HG03571 (cell line): Measurements from ENCODE around the gene NDUFA6.
"Not testable (repeated sequence)": the region's sequence is repeated elsewhere in the genome, so short reads cannot be mapped to it uniquely, and the experiment has no call there.

Source experiments
- ATAC-seq: cut with Tn5 transposase; IDR thresholded peaks from one replicate; pipeline ENCODE4 v1.9.1; 2021; ENCODE audit not compliant: unreplicated experiment

Gene NDUFA6

DNA sequence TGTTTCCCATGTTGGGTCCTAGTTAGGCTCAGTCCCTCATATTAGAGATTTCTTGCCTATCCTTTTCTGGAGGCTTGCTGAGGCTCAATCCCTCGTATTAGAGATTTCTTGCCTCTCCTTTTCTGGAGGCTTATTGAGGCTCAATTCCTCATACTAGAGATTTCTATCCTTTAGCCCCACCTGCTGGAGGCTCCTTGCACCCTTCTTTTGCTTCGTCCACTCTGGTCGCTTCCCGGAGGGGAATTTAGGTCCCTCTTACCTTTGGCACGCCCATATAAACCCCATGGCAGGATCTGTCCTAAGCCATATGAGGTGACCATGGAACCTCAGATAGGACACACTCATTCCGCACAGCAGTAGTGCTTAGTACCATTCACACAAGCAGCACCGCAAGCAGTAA is 24.1 kb upstream of the NDUFA6 start:
- no peak for ATAC-seq

DNA sequence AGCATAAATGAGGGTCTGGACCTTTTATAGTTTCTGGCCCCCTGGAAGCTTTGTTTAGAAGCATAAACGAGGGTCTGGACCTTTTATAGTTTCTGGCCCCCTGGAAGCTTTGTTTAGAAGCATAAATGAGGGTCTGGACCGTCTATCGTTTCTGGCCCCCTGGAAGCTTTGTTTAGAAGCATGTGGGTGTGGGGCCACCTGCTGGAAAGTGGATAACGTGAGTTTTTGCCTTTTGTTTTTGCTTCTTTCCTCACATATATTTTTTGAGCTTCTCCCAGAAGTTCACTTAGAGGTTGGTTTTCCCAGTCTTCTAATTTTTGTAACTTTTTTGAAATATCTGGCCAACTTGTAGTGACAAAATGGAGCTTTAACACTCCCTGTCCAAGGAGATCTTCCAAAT is 22.2 kb upstream of the NDUFA6 start:
- not testable (repeated sequence) for ATAC-seq

DNA sequence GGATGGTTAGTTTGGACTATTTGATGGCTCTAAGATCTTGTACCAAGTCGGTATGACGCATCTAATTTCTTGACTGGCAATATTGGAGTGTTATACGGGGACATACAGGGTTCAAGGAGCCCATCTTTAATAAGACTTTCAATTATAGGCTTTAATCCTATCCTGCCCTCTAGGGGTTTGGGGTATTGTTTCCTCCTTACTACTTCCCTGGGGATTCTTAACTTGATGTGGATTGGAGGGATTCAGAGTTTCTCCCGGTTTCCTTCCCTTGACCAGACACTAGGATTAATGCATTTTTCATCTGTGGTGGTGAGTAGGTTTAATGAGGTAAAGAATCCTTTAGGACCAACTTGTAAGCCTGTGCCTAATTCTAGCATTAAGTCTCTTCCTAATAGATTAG is 21.2 kb upstream of the NDUFA6 start:
- ATAC-seq, result no peak

DNA sequence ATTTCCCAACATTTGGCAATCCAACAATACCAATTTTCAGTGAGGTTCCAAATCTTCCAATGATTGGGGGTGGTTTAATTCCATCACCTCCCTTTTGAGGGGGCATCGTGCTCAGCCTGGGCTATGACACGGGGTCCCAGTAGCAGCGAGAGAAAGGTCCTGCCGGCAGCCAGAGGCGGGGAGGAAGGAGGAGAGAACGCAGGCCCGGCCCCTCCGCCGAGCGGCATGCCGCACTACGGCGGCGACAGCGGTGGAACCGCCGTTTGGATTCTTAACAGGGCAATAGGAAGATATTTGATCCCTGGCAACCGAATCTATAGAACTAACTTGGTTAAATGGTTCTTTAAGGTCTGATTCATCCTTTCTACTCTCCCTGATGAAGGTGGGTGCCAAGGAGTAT is 18.3 kb upstream of the NDUFA6 start:
- no peak for ATAC-seq

DNA sequence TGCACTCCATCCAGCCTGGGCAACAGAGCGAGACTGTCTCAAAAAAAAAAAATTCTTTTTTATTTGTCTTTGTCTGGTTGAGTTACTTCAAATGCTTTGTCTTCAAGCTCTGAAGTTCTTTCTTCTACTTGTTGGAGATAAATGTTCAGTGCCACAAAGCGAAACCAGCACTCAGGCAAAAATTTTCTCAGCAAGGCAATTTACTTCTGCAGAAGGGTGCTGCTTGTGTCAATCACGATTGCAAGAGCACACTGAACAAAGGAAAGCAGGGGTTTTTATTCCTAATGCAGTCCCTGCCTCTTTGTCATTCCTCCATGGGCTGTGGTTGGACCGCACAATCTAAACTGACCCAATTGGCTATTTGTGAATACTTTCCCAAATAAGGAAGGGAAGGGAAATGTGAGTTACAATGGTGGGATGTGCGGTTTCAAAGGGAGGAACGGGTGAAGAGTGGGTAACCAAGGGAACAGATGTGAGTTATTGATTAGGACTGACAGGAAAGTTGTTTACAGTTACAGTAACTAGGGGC is 13.8 kb upstream of the NDUFA6 start:
- ATAC-seq, result not testable (repeated sequence)

DNA sequence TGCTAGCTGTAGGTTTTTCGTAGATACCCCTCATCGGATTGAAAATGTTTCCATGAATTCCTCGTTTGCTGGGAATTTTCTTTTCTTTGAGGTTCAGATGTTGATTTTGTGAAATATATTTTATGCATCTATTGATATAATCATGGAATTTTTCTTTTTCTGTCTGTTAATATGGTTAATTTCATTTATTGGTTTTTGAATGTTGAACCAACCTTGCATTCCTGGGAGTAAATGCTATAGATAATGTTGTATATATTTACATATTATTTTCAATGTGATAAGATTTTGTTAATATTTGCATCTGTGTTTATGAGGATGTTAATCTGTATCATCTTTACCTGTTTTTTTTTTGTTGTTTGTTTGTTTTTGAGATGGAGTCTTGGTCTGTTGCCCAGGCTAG is 10.6 kb upstream of the NDUFA6 start:
- no peak for ATAC-seq

DNA sequence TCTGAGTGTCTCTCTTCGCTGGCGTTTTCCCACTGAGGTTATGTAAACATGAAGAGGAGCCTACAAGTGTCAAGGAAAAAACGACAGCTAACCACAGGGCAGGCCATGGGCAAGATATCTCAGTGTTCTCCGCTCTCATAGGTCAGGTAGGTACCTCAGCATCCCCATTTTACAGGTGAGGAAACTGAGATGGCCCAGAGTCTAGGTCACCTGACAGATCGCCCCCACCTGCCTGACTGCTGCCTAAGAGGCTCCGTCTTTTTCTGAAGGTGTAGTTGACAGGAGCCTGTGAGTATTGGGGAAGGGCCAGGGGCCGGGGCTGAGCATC is 847 bp upstream of the NDUFA6 start:
- ATAC-seq, result no peak

DNA sequence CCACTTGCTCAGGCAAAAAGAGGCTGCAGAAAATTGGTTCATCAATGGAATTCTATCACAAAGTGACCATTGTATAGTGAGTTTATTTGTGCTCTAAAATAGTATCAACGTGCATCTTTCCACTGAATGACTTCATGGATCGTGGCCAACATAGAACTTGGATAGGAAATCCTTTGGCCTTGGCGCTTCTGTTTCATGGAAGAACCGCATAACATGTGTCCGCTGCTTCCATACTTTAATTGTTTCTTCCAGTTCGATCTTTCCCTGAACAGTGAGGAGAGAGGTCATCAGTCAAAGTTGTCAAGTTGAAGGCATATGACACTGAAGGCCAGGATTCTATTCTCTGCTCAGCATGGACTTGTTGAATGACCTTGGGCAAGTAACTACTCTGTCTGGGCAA is 4.5 kb downstream of the NDUFA6 start:
- ATAC-seq, result no peak

DNA sequence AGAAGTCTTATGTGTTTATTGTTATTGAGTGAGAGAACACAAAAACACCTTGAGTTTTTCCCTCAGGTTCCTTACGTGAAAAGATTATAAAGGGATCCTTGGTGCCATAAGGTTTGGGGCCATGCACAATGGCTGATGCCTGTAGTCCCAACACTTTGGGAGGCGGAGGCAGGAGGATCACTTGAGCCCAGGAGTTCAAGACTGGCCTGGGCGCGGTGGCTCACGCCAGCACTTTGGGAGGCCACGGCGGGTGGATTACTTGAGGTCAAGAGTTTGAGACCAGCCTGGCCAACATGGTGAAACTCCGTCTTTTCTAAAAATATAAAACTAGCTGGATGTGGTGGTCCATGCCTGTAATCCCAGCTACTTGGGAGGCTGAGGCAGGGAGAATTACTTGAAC is 5.7 kb downstream of the NDUFA6 start:
- ATAC-seq, result no peak

DNA sequence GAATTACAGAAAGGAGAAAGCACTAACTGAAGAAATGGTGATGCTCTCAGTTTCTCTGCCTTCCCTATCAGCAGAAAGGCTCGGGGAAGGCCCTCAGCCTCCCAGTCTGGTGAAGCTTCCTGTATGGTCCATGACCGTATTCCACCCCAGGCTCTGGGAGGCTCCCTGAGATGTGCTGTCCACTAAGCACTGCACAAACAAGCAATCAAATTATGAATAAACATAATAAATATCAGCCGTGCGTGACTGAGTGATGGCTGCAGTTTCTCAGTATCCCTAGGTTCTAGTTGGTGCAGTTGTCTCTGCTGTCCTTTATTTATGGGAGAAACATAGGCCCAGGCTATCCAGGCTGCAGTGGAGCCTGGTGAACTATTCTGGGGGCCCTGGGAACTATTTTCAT is 7.5 kb downstream of the NDUFA6 start:
- no peak for ATAC-seq

DNA sequence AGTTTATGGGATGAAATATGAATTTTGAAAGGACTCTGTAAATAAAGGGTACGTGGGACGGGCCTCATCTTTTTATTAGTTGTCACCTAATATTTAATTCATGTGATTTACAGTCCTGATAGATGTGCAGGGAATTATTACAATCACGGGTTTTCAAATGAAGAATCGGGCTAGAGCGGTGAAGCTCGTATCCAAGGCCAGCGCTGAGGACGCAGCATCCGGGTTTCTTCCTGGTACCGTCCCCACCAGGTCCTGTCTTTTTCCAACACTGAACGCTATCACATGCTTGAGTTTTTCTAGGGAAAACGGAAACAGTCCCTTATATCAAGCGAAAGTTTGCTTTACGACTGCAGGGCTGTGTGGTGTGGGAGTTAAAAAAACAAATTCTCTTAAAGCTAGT is 10.3 kb downstream of the NDUFA6 start:
- ATAC-seq, result no peak

DNA sequence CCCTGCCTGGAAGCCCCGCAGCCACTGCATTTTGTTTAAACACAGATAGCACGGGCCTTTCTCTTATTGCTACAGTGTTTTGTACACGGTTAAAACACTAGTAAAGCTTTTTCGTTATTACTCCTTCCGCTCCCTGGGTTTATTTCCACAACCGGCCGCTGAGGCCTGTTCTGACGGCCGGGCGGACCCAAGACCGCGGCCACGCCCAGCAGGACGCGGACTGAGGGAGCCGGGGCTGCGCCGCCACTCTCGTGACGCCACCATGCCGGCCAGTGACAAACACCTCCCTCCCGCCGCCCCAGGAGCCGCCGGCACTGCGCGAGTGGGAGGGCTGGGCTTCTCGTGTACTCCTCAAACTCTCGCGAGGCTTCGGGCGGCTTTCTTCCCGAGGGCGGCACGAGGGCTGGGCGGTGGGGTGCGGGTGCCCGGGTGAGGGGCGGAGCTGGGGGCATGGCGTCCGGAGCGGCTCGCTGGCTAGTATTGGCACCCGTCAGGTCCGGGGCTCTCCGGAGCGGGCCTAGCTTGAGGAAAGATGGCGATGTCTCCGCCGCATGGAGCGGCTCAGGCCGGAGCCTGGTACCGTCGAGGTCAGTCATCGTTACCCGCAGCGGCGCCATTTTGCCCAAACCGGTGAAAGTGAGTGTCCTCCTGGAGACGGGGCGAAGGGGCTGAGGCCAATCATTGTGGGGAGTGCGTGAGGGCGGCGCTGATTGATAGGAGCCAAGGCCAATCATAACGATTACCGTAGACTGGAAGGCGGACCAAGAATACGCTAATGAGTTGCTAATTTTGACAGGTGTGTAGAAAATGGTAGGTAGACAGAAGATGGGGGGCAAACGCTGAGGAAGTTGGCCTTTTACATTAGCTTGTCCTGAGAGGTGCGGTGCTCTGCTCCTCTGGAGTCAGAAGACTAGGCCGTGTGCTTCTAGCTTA is 11.0 kb downstream of the NDUFA6 start, which contains the start of gene SMDT1:
TSS of gene SMDT1 (plus strand) at position 382 of the 933 bp plus-strand sequence. CDS start at position 451, 69 bp downstream.
- ATAC-seq, result peak; percentile 74

DNA sequence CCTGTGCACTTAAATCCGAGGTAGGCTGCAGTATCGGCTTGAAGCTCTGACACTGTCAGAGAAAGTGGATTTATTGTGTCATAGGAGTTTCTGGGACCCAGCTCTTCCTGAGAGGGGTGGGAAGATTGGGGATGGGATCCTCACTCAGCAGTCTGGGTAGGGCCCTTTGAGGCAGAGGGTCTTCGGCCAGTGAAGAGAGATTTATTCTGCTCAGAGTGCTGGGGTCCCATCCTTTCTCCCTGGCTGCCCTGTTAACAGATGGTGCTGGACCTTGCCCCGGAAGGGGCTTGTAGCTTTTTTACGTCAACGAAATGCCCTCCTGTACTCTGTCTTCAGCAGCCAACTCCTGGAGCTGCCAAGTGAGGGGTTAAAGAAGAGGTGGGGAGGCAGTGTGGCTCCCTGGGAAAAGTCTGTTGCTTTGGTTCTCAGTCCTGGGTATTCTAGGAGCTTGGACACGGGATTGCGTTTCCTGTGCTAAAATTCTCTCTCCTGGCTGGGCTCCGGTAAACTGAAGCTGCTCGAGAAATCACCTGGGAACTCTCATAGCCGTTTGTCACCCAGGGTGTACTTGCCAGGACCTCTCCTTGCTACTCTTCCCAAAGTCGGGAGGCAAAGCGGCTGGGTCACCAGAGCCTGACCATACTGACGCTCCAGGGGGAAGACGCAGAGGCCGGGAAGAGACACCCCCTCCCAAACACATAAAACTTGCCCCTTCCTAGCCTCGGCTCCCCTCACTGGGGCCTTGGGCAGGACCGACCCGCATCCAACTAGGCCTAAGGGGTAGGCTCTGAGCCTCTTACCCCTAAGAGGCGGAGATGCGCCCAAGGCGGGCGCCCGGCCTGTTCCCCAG is 11.9 kb downstream of the NDUFA6 start:
- ATAC-seq, result peak; percentile 7

DNA sequence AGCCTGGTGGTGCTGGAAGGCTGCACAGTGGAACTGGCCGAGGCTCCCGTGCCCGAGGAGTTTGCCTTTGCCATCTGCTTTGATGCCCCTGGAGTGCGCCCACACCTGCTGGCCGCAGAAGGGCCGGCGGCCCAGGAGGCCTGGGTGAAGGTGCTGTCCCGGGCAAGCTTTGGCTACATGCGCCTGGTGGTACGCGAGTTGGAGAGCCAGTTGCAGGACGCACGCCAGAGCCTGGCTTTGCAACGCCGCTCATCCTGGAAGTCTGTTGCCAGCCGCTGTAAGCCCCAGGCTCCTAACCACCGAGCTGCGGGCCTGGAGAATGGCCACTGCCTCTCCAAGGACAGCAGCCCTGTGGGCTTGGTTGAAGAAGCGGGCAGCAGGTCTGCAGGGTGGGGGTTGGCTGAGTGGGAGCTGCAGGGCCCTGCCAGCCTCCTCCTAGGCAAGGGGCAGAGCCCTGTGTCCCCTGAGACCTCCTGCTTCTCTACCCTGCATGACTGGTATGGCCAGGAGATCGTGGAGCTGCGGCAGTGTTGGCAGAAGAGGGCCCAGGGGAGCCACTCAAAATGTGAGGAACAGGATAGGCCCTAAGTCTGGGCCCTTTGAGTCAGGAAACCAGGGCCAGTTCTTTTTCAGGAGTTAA is 13.0 kb downstream of the NDUFA6 start:
- no peak for ATAC-seq

DNA sequence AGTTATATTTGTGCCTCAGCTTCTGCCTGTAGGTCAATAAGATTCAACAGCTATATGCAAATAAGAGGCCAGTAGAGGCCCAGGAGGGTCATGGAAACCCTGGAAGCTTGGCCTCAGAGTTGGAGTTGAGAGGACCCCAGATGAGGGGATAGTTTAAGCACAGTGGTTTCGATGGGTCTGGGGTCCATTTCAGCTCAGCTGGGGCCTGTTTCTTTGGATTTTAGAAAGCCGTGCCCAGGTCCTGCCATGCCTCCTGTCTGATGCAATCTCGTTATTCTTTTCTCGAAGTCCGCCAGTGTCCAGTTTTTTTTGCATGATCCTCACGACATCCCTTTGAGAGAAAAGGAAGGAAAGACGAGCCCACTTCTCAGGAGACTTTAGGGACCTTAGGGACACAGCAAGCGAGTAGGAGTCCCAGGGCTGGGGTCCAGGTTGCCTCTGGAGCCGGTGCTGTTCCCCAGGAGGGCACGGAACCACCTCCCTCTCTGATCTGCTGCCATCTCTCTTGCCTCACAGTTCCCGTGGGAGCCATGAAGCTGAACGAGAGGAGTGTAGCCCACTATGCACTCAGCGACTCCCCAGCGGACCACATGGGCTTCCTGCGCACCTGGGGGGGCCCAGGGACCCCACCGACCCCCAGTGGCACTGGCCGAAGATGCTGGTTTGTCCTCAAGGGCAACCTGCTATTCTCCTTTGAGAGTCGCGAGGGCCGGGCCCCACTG is 13.6 kb downstream of the NDUFA6 start:
- no peak for ATAC-seq

DNA sequence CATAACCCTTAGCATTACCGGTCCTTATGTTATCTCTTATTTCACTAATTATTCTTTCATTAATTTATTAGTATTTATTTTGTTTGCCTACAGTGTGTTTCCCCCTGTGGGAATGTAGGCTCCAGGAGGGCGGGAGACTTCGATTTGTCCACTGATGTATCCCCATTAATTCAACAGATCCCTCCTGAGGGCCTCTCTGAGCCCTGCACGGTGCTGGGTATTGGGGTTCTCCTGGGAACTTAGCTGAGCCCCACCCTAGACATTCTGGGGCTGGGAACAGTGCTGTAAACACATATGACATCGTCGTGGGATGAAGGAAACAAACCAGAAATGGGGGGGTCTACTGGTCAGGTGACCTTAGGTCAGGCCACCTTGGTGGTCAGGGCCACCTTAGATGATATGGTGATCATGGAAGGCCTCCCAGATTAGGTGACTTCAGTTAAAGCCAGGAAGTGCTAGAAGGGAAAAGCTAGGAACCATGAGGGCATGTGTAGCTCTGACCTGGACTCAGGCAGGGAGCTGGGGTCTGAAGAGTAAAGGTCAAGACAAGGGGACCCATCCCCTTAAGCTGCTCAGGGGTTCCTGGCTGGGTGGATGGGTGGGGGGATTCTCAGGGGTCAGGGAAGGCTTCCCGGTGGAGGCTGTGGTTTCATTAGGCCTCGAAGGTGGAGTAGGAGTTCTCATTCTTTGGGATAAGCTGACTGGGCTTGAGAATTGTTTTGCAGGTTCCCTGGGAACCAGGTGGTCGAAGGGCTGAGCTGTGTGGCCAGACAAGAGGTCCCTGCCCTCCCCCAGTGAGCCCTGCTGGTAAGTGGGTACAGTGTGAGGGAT is 15.5 kb downstream of the NDUFA6 start:
- ATAC-seq, result no peak

DNA sequence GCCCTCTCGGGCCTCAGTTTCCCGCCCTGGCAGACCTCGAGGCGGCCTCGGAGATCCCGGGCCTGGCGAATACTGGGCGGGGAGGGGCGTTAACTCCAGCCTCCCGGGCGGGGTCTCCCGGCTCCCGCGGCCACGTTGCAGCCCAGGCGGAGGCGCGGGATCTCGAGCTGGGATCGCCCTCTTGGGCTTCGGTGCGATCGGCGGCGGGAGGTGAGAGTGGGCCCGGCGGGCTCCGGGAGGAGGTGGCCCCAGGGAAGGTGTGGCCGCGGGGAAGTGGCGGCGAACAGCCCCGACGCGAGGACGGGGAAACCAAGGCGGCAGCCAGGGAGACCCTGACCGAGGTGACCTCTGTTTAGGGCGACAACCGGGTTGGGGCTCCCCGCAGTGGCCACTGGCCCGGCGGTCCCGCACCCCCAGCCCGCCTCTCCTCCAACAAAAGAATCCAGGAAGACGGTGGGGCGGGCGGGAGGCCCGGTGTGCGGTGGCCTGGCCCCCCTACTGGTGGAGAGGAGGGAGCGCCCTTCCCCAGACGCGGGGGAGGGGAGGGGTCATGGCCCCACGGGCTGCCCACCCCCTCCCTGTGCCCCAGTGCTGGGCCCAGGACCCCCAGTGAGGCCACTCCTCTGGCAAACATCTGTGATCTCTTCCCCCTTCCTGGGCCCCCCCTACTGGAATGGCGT is 16.3 kb downstream of the NDUFA6 start, which contains the start of gene PHETA2:
TSS of gene PHETA2 (plus strand) at position 117 of the 680 bp plus-strand sequence. CDS start 3,046 bp downstream, outside the sequence.
- no peak for ATAC-seq

DNA sequence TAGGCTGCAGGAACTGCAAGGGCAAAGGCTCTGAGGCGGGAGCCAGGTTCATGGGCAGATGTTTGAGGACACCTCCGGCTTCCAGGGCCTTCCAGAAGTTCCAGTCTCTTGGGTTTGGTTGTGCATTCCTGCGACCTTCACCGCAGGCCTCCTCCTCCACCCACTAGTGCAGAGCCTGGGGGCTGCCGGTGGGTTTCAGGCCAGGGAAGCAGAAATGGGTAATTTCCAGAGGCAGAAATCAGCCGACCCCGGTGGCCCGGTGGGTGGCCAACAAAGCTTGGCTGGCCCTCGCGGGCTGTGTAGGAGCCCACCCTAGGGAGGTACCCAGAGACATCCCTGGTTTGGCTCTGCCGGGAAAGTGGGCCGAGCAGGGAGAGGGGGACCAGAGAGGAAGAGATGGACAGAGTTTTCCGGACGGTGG is 16.9 kb downstream of the NDUFA6 start:
- ATAC-seq, result no peak
